Fibroblast of skin of left quadriceps (primary cell): ENCODE results near the gene CAV3.
"Not testable (repeated sequence)": the region's sequence is repeated elsewhere in the genome, so short reads cannot be mapped to it uniquely, and the experiment has no call there.

Experiments used
- DNase-seq, 2 experiments: peaks; one replicate each; pipeline ENCODE4 v3.0.0-alpha.2; 2013; ENCODE audit warnings: low read depth in 2 of 2

CAV3 gene

DNA sequence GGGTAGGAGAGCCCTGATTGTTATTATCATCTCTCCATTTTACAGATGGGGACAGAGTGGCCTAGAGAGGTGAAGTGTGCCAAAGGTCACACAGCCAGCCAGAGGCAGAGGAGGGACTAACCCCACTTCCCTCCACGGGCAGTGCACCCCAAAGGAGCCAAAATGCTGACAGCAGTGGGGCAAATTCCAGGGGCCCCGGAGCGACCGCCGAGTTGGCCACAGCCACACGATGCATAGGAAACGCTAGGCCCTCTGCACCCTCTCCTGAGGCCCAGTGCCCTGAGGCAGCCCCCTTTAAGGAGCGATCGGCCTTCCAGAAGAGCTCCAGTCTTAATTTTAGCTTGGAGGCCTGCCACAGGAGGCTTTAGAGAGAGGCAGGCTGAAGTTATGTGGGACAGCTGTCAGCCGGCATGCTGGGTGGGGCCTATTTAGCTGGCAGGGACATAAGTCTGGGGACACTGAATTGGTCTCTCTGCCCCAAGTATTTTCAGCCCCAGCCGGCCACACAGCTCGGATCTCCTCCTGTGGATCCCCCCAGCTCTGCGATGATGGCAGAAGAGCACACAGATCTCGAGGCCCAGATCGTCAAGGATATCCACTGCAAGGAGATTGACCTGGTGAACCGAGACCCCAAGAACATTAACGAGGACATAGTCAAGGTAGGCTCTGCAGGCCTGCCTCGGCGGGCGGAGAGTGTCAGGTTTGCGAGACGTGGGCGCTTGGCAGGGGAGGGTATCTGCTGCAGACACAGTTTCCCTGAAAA is at the start of gene CAV3:
Gene CAV3, plus strand, starts transcription at position 471 of the 763 bp plus-strand sequence. Its CDS starts 75 bp downstream, at position 546.
- DNase-seq: no peak

DNA sequence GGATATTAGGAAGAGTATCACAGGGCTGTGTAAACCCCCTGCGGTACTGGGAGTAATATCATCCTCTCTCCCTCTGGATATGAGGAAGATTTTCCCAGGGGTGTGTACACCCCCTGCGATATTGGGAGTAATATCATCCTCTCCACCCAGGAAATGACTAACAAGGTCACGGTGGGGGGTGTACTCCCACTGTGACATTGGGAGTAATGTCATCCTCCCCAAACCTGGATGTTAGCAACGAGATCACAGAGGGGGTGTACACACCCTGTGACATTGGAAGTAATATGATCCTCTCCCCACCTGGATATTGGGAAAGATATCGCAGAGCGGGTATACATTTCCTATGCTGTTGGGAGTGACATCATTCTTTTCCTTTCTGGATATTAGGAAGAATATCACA is 48.6 kb upstream of the CAV3 start:
- DNase-seq: not testable (repeated sequence)

DNA sequence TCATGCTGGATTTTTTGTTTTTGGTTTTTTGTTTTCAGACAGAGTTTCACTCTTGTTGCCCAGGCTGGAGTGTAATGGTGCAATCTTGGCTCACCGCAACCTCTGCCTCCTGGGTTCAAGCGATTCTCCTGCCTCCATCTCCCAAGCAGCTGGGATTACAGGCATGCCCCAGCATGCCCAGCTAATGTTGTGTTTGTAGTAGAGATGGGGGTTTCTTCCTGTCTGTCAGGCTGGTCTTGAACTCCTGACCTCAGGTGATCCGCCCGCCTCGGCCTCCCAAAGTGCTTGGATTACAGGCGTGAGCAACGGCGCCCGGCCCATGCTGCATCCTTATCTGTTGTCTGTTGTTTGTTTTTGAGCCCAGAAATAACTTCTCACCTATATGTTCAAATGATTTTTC is 42.3 kb upstream of the CAV3 start:
- DNase-seq: not testable (repeated sequence)

DNA sequence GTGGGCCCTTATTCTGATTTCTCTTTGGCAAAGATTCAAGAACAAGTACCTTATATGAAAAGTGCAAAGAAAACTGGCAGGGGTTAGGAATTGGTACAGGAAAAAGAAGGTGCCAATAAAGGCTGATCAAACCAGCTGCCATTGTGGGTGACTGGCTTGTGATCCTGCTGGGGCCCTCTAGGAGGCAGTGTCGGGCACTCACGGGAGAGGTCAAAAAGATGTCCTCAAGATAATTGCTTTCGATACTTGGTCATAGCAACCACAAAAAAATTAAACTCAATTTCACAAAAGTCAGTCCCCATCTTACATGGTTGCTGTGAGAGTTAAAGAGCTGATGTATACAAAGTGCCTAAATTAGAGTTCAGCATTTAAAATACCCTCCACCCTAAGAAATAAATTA is 31.0 kb upstream of the CAV3 start:
- DNase-seq: no peak

DNA sequence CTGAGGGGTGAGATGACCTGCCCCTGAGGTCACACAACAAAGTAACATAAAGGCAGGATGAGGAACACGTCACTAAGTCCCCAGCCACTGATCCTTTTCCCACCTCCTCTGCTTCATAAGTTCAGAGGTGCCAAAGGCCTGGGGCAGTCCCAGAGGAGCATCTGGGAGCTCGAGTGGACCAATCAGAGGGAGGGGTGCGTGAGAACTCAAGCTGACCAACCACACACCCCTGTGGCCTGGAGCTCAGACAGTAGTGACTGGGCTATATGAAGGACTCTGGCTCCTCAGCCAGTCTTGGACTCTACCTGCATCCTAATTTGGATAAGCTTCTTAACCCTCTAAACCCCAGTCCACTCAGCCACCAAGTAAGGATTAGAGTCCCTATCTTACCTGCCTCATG is 28.0 kb upstream of the CAV3 start:
- DNase-seq: no peak

- no peak for DNase-seq
Measured at GRCh38 chr3:8709287-8709686, 24.3 kb upstream of the CAV3 start.

- no peak for DNase-seq
Measured at GRCh38 chr3:8709801-8710507, 23.6 kb upstream of the CAV3 start.

- no peak for DNase-seq
Measured at GRCh38 chr3:8712045-8712907, 21.3 kb upstream of the CAV3 start.

GRCh38 chr3:8712908-8713255 is 20.7 kb upstream of the CAV3 start:
- no peak for DNase-seq

DNA sequence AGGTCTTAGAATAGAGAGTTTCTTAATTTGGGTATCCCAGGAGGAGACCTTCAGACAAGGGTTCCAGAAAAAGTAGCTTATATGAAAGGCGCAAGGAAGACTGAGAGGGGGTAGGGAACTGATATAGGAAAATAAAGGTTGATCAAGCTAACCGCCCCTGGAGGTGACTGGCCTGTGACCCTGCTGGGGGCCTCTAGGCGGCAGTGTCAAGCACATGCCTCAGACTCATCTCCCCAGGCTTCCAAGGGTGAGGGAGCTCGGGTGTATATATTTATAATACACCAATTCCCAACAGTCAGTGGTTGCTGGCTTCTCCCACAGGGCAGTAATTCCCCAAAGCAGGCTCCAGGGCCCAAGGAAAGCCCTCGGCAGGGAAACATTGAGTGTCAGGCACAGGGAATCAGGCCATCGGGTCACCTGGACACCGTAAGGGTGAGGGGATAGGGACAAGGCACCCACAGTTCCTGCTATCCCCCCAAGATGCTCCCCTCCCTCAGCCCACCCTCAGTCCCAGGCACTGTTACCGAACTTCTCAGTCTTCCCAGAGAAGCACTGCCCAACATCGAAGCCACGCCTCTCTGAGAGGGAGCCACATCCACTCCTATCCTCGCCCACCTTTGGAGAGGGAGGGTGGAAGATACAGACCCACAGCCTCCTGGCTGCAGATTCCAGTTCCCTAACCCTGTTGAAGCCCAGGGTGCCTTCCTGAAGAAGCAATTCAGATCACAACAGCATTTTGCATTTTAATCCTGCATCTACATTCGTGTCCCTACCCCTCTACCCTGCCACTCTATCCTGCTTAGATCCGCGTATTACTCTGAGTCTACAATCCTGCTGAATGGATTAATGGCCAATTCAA is 19.5 kb upstream of the CAV3 start:
- DNase-seq: no peak

- DNase-seq: not testable (repeated sequence)
Measured at GRCh38 chr3:8715757-8716156, 17.8 kb upstream of the CAV3 start.

DNA sequence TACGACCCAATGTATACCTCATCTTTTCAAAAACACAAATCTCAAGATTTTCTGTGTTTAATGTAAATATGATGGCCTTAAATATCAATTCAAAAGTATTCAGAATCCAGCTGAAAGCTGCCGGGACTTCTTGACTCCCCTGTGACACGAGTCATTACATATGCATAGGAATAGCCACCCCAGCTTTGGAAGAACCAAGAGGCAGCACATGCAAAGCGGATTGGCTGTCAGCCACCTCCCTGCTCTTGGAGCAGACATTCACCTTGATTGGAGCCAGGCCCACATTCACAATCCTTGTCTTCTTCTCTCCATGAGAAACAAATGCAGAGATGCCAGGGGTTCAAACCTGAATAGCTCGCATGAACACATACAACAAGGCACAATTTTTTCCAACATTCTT is 10.8 kb upstream of the CAV3 start:
- DNase-seq: no peak

DNA sequence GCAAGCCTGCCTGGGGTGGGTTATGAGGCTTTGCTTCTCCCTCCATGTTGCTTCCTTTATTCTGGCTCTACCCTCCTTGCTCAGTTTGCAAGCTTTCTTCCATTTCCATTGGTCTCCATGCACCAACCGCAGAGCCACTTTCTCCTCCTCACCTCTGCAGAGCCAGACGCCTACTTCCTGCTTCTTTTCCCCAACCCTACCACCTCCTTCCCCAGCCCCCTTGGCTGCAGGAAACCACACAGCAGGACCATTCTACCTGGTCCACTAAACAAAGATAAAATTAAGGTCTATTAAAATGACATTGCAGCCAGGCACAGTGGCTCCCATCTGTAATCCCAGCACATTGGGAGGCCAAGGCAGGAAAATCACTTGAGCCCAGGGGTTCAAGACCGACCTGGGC is 10.0 kb upstream of the CAV3 start:
- no peak for DNase-seq

DNA sequence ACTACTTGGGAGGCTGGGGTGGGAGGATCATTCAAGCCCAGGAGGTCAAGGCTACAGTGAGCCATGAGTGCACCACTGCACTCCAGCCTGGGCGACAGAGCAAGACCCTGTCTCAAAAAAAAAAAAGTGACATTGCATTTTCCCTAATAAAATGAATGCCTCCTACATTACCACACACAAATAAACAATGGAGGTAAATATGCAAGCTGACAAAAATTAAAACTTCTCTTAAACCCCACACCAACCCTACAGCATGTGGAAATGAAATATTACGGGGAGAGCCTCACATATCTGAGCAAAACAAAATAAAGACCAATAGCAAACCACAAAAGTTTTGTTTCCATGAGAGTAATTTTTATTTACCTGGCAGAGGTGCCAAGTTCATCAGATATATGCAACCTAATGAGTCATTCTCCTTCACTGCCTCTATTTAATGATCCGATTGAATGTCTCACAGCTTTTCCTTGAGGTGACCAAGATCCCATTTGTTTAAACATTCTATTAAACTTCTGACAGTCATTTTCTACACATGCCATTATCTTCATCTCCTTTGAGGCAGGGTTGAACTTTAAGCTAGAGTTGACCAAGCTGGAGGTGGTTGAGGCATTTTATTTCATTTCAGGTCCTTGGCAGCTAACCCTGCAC is 9.4 kb upstream of the CAV3 start:
- DNase-seq: no peak

DNA sequence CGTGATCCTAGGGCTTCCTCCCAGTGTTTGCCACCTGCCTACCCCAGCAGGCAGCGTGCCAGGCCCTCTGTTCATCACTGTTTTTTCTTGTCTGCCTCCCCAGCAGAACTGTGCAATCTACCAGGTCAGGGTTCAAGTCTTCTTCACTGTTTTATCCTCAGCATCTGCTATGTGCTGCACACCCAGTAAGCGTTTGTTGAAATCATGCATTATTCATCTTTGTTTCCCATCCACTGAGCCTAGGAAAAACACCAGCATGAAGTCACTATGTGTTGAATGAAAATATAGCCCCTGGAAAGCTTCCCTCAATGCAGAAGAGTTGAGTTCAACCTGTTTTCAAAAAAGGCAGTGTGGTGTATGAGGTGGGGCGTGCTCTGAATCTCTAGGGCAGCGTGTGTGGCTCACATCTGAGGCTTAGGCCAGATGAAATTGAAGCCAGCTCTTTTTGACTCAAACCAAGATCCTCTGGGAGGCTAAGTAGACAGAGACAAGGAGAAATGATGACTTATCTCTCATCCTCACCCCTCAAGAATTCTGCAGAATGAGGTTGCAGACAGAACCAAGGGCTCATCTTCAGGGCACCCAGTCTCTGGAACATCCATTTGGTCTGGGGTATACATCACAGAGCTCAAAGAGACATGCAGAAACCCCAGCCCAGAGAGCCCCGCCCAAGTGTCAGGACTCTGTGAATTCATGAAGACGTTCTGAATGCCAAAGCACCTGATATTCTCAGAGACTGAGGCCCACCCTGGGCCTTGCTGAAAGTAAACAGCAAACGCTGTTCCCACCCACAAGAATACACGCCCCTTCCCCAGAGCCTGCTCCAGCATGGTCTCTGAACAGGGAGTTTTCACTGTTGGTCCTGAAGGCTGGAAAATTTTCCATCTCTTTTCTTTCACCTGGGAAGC is 5.7 kb upstream of the CAV3 start:
- DNase-seq: no peak

DNA sequence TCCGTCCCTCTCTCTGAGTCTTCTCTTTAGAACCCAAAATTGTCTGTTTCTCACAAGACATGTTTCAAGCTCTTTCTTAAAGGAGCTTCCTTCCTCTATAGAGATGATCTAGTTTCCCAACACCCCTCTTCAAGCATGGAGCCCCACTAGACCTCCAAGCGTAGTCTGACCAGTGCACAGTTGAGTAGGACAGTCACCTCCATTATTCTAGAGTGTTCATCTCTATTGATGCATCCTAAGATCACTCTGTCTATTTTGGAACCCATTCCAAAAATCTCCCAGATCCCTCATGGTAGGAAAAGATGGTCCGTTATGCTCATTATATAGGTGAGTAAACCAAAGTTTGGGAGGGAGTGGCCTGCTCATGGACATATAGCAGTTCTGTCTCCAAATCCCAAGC is 4.1 kb upstream of the CAV3 start:
- no peak for DNase-seq

DNA sequence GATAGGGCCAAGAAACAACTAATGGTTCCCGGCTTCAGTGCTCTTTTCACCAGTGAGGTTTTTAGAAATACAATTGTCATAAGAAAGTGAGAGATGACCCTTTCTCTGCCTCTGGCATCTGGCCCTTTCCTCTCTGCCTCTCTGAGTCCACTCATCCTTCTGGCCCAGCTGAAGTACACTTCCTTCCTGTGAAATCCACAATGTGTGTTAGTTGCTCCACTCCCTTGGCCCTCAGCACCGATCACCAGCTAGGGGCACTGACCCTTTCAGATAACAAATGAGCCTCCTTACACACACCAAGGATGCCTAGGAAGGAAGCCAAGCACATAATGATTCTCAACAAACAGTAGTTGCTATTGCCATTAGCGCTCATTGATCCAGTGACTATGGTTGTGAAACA is 2.9 kb upstream of the CAV3 start:
- no peak for DNase-seq

DNA sequence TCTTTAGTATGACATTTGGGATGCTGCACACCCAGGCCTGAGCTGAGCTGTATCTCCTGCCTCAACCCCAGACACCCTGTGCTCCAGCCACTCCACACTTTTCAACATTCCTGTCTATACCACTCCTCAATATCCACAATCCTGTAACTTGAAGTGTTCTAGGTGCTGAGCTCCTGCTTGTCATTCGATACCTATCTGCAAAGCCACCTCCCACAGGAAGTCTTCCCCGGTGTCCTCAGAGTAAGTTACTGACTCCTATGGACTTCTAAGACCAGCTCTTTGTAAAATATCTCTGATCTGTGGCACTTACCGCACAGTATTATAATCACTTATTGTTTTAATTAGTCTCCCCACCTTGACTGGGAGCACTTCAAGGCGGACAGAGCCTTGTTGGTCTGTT is 1.2 kb upstream of the CAV3 start:
- DNase-seq: no peak

GRCh38 chr3:8734137-8734878 is 706 bp downstream of the CAV3 start:
- DNase-seq: no peak
